RPMI8226 (cell line): Measurements from ENCODE around the gene DNAH9.

Source experiments
- DNase-seq: peaks from one replicate; pipeline ENCODE4 v3.0.0-alpha.2; 2015

Gene DNAH9

DNA sequence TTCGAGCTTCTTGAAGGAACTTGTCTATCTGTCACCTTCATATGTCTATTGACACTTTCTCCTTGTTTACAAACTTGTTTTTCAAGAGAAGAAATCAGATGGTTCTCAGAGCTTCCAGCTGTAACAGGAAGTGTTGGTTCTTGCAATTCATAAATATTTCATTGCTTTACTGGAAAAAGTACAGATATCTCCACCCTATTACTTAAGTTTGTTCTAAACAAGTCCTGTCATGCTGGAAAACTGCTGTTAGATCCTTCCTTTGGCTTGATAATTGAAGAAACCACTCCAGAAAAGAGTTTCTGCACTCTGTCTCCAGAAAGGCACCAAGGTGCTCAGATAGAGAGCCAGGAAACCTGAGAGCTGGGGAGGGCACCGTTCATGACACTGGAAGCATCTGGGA, 181.6 kb downstream of the DNAH9 start:
- DNase-seq: no peak

DNA sequence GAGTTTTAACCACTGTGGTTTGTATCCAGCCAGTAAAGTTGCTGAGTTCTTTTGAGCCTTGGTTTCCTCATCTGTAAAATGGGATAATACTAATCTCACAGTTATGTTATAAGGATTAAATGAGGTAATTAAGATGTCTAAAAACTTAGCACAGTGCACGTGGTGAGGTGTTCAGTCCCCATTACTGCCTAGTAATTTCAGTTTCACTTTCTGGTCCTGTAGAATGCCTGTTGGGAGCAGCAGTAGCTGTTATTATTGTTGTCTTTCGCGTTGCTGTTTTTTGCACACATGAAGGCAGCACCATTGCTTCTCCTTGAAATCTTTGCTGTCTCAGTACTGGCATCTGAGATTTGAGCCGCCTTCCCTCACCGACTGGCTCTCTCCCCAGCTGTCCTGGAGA, 182.4 kb downstream of the DNAH9 start:
- DNase-seq: peak; percentile 6

- DNase-seq: peak; percentile 30
Observed at GRCh38 chr17:11786711-11787438, 188.6 kb downstream of the DNAH9 start.

- DNase-seq: no peak
Observed at GRCh38 chr17:11795906-11796305, 197.6 kb downstream of the DNAH9 start.

DNA sequence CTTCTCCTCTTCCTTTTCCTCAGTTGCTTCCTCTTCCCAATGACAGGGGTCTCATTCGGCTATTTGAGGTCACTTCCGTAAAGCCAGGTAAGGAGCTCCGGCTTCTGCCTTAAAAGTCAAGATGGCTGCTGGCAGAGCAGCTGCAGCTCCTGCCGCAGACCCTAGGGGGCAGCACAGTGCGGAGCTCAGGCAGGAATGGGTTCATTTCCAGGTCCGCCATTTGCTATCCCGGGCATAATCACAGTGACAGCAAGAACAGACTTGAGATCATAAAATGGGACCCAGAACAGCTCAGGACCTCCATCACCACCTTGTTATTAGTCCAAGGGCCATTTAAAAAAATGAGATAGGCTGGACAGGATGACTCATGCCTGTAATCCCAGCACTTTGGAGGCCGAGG, 199.5 kb downstream of the DNAH9 start:
- DNase-seq: no peak

- no peak for DNase-seq
Observed at GRCh38 chr17:11803231-11803969, 205.1 kb downstream of the DNAH9 start.

GRCh38 chr17:11805138-11805537, 206.9 kb downstream of the DNAH9 start:
- no peak for DNase-seq

GRCh38 chr17:11805952-11806351, 207.7 kb downstream of the DNAH9 start:
- no peak for DNase-seq

DNA sequence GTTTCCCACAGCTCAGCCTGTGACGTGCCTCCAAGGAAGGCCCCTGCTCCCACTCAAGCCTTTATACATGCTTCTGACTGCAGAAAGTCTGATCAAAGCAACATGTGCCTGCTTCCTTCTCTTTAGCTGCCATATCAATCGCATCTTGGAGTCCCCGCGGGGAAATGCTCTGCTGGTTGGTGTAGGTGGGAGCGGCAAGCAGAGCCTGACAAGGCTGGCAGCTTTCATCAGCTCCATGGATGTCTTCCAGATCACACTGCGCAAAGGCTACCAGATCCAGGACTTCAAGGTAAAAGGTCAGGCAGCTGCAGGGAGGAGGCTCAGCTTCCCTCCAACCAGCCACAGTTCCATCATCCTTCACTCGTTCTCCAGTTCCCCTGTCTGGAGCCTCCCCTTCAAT, 209.3 kb downstream of the DNAH9 start:
- DNase-seq: no peak

DNA sequence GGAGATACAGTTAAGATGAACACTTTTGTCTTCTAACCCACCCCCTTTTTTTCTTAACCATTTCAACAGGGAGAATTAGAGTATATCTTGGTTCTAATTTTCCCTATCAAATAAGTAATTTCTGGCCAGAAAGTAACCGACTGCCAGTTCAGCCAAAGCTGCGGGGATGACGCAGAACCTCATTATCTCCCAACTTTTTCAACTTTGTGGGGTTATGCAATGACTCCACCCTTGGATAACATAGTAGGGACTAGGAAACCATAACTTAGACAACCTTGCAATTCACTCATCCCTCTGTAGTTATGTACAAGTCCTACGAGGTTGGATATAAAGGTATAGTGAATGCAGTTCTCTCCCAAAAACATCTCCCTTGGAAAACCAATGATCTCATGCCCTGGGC, 215.0 kb downstream of the DNAH9 start:
- DNase-seq: no peak

- DNase-seq: no peak
Observed at GRCh38 chr17:11813871-11814270, 215.6 kb downstream of the DNAH9 start.

DNA sequence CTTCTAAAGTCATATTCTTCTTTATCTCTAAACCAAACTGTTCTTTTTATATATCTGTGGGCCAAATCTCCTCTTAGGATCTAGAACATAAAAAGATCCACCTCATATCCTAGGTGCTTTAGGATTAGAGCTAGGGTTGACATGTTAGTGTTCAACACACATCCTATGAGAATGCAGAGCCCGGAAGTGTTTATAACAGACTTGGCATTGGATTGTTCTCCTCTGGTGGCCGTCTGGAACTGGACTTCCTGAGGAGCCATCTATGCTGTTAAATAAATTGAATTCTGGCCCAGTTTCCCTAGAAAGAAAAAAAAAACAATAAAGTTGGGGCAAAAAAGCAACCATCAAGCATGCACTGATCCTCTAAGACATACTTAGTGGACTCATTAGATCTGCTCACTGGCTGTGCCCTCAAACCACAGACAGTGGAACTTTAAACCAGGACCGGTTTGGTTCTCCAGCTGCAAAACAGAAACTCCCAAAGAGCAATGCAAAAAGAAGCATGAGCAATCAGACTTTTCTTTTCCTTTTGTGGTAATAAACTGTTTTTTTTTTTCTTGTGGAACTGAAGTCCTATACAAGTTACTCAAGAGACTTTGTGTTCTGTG, 216.5 kb downstream of the DNAH9 start:
- DNase-seq: no peak

- DNase-seq: no peak
Observed at GRCh38 chr17:11816409-11816808, 218.1 kb downstream of the DNAH9 start.

GRCh38 chr17:11823862-11824261, 225.6 kb downstream of the DNAH9 start:
- no peak for DNase-seq

DNA sequence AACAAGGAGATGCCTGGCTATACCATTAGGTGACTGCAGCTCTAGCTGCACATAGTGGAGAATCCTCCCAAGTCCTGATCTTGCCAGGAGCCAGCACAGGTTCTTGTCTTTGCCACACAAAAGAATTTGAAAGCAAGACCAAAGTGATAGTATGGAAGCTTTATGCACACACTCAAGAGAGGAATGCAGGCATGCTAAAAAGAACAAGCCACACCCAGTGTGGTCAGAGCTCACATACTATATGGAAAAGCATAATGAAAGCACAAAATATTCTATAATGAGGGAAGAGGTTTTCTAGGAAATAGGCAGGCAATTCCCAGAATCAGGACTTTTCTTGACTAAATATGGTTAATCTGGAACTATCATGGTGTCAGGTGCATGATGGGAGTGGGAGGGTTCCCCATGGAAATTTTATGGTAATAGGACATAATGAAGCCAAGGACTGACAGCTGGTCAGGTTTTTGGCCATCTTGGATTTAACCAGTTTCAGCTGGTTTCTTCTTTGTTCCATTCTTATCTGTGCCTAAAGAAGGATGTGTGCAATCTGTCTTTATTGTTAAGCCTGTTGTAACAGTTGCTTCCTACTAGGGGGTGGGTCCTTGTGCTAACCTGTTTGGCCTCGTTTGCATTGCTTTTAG, 227.4 kb downstream of the DNAH9 start:
- DNase-seq: no peak

DNA sequence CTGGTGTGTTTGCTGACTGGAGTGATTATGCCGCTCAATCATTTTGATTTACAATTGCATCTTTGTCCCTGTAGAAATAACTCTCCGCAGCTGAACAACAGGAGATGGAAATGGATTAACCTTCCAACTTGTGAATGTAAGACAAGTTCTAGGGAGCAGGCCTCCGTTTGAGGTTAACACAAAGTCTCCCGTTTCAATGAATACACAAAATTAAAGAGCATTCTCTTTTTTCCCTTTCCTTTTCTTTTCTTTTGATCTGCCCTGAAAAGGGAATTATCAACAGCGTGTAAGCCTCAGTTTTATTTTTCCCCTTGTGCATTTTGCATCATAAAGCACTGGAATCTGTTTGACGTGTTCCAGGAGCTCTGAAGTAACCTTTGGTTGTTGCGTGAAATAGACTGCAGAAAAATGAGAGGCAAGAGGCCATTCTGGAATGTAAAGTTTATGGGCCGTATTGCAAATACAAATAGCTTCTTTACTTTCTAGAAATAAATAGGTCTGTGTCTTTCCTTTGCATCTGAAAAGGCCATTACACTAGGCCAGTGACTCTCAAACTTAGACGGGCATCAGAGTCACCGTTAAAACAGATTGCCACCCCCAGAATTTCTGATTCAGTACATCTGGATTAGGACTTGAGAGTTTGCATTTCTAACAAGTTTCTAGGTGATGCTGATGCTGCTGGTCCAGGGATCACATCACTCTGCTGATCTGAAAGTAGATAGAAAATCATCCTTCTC, 234.3 kb downstream of the DNAH9 start:
- no peak for DNase-seq

- no peak for DNase-seq
Observed at GRCh38 chr17:11836508-11836907, 238.2 kb downstream of the DNAH9 start.

- no peak for DNase-seq
Observed at GRCh38 chr17:11840052-11840451, 241.8 kb downstream of the DNAH9 start.

GRCh38 chr17:11840831-11841230, 242.6 kb downstream of the DNAH9 start:
- no peak for DNase-seq

DNA sequence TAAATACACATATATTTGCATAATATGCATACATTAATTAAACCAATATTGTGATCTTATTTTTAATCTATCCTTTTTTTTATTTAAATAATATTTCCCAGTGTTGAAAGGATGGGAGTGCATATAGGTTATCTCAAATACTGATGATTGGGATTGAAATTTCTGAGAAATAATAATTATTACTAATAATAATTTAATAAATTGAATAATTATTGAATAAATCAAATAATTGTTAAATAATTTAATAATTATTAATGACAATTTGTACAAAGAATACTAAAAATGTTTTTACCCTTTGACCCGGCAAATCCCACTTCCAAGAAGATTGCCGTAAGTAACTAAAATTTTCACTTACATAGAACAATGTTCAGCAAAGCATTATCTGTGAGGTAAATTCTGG, 250.1 kb downstream of the DNAH9 start:
- DNase-seq: no peak

DNA sequence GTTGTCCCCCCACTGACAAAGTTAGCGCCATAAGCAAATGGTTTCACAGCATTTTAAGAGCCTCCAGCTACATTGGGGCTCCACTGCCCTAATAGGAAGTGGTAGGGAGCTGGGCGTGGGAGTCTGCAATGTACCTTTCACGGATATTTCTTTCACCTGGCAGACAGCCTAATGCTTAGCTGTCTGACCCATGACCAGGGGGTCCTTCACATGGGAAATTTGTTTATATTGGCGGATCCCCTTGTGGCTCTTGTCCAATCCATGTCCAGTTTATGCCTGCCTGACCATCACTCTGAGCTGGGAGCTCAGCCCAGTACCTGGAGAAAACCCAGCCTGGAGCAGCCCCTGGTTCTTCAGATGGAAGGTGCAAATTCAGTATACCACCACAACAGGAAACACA, 254.0 kb downstream of the DNAH9 start:
- DNase-seq: no peak

- no peak for DNase-seq
Observed at GRCh38 chr17:11852912-11853311, 254.6 kb downstream of the DNAH9 start.
